ENCODE data around the gene RC3H2.
"Not testable (repeated sequence)": the region's sequence is repeated elsewhere in the genome, so short reads cannot be mapped to it uniquely, and the experiment has no call there.

Gene RC3H2

DNA sequence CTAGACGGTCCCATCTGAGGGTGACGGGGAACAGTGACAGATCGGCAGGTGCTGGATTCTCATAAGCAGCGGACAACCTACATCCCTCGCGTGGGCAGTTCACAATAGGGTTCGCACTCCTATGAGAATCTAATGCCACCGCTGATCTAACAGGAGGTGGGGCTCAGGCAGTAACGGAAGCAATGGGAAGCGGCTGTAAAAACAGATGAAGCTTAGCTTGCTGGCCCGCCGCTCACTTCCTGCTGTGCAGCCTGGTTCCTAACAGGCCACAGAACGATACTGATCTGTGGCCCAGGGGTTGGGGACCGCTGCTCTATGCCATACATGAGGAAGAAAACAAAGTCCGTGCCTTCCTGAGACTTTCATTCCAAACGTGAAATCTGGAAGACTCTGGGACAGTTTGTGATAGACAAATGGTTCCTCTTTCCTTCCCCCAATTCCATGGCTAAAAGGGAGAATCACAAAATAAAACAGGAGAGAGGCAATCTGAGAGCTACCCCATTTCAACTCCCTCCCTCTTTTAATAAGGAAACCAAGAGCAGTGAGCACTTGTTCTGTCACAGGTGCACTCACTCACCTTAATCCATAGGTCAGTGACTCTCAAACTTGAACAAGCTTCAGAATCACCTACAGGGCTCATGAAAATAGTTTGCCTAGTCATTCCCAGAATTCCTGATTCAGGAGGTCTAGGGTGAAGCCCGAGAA lies 88.8 kb downstream of the RC3H2 start:
- Histone ChIP-seq H3K27ac (no peak overlapping the region), H3K4me1 (ENCODE audit: control insufficient read depth in 1 of 2, insufficient read depth in 1 of 2, low read depth in 1 of 2, low read length in 1 of 2) (peaks cover 5 to 15% of the 10 kb centered on the region in 2 experiments), H3K9me3 (no peaks in the 10 kb centered on the region), H3K36me3 (peaks cover 21% of the 10 kb centered on the region), H3K4me3 (ENCODE audit: low read depth in 1 of 2, low read length in 1 of 2) (no peak overlapping the region), H3K27me3 (no peaks in the 10 kb centered on the region)
- TF ChIP-seq, protein P1, sequence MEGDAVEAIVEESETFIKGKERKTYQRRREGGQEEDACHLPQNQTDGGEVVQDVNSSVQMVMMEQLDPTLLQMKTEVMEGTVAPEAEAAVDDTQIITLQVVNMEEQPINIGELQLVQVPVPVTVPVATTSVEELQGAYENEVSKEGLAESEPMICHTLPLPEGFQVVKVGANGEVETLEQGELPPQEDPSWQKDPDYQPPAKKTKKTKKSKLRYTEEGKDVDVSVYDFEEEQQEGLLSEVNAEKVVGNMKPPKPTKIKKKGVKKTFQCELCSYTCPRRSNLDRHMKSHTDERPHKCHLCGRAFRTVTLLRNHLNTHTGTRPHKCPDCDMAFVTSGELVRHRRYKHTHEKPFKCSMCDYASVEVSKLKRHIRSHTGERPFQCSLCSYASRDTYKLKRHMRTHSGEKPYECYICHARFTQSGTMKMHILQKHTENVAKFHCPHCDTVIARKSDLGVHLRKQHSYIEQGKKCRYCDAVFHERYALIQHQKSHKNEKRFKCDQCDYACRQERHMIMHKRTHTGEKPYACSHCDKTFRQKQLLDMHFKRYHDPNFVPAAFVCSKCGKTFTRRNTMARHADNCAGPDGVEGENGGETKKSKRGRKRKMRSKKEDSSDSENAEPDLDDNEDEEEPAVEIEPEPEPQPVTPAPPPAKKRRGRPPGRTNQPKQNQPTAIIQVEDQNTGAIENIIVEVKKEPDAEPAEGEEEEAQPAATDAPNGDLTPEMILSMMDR (IDR thresholded peaks at IDR 0.05) = no peak

DNA sequence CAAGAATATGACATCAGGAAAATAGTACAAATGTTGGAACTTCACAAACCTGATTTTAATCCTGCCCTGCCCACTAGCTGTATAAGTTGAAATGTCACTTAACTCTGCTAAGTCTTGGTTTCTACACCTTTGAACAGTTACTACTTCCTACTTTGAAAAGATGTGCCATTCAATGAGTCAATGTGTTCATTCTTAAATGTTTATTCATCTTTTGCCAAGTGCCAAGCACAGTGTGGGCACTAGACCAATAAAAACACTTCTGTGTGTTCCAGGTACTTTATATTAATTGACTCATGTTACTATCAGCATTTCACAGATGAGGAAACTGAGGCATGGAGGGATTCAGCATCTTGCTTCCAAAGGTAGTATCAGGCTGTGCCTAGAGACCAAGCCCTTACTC lies 89.6 kb downstream of the RC3H2 start:
- peaks cover 4 to 11% of the 10 kb centered on the region in 2 experiments for H3K4me1 ChIP-seq (ENCODE audit: control insufficient read depth in 1 of 2, insufficient read depth in 1 of 2, low read depth in 1 of 2, low read length in 1 of 2)
- H3K4me3 ChIP-seq (ENCODE audit: low read depth in 1 of 2, low read length in 1 of 2) = no peak overlapping the region
- no peaks in the 10 kb centered on the region for H3K9me3 ChIP-seq
- H3K27ac ChIP-seq = no peak overlapping the region
- H3K27me3 ChIP-seq = no peaks in the 10 kb centered on the region
- TF ChIP-seq, protein P1 (IDR thresholded peaks at IDR 0.05) = no peak
- peaks cover 21% of the 10 kb centered on the region for H3K36me3 ChIP-seq

DNA sequence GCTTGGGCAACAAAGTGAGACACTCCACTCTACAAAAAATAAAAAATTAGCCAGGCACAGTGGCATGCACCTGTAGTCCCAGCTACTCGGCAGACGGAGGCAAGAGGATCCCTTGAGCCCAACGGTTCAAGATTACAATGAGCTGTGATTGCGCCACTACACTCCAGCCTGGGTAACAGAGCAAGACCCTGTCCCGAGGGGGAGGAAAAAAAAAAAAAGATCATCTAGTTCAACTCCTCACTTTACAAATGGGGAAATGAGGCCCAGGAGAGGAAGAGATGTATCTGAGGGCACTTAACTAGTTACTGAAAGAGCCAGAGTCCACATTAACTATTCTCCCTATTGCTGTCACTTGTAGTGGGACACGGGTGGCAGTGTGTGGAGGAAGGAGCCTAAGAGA lies 90.6 kb downstream of the RC3H2 start:
- H3K4me3 ChIP-seq (ENCODE audit: low read depth in 1 of 2, low read length in 1 of 2) = no peak overlapping the region
- peaks cover 4 to 11% of the 10 kb centered on the region in 2 experiments for H3K4me1 ChIP-seq (ENCODE audit: control insufficient read depth in 1 of 2, insufficient read depth in 1 of 2, low read depth in 1 of 2, low read length in 1 of 2)
- no peak overlapping the region for H3K27ac ChIP-seq
- H3K27me3 ChIP-seq = no peaks in the 10 kb centered on the region
- peaks cover 11% of the 10 kb centered on the region for H3K36me3 ChIP-seq
- TF ChIP-seq, protein P1 (IDR thresholded peaks at IDR 0.05) = no peak
- no peaks in the 10 kb centered on the region for H3K9me3 ChIP-seq

DNA sequence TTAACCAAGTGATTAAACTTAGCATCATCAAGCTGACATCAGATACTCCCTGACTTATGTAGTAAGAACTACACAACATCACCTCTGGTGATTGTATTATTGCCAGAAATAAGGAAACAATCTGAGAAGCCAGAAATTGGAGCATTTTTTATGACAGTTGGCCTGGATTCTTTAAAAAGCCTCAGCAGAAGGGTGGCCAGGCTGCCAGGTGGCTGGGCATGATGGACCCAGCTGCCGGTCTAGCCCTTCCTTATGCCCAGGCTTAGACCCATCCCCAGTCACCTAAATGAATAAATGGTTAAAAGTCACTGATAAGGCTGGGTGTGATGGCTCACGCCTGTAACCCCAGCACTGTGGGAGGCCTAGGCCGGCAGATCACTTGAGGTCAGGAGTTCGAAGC lies 92.4 kb downstream of the RC3H2 start:
- no peaks in the 10 kb centered on the region for H3K9me3 ChIP-seq

DNA sequence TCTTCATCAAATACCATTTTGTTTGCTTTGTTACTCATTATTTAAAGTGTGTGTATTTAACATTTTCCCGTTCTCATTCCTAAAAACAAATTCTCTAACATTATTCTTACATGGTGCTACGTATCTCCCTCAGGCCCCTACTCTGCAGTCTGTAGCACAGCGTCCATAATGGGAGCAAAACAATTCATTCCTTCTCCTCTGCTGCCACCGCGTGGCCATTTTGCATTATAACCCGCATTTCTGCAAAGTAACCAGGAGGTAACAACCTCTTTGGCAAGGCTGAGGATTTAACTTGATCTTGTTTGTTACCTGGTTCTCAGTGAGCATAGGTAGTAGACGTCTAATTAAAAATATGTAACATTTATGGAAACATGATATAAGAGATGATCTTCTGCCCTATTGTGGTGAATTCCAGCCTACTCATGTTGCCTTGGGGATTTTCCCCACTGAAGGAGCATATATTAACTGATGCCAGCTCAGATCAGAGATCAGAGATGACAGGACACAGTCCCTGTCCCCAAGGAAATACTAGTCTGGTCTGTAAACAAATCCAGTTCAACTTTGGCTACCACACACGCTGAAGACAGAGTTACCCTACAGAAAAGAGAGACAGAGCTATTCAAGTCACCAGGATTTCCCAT lies 94.7 kb downstream of the RC3H2 start:
- TF ChIP-seq, protein P1 (IDR thresholded peaks at IDR 0.05) = peak; percentile 75
- H3K27ac ChIP-seq = no peak overlapping the region
- no peaks in the 10 kb centered on the region for H3K9me3 ChIP-seq
- H3K4me1 ChIP-seq (ENCODE audit: control insufficient read depth in 1 of 2, insufficient read depth in 1 of 2, low read depth in 1 of 2, low read length in 1 of 2) = peaks cover 0 to under 1% of the 10 kb centered on the region in 2 experiments
- H3K27me3 ChIP-seq = no peaks in the 10 kb centered on the region
- no peaks in the 10 kb centered on the region for H3K36me3 ChIP-seq
- H3K4me3 ChIP-seq (ENCODE audit: low read depth in 1 of 2, low read length in 1 of 2) = no peak overlapping the region

More for the DNA sequence above, 92.4 kb downstream of the RC3H2 start:
- Histone ChIP-seq H3K4me1 (ENCODE audit: control insufficient read depth in 1 of 2, insufficient read depth in 1 of 2, low read depth in 1 of 2, low read length in 1 of 2) (peaks cover 4 to 11% of the 10 kb centered on the region in 2 experiments), H3K27ac (no peak overlapping the region), H3K4me3 (ENCODE audit: low read depth in 1 of 2, low read length in 1 of 2) (no peak overlapping the region), H3K27me3 (no peaks in the 10 kb centered on the region), H3K36me3 (peaks cover 3% of the 10 kb centered on the region)
- TF ChIP-seq, protein P1 (IDR thresholded peaks at IDR 0.05) = no peak

DNA sequence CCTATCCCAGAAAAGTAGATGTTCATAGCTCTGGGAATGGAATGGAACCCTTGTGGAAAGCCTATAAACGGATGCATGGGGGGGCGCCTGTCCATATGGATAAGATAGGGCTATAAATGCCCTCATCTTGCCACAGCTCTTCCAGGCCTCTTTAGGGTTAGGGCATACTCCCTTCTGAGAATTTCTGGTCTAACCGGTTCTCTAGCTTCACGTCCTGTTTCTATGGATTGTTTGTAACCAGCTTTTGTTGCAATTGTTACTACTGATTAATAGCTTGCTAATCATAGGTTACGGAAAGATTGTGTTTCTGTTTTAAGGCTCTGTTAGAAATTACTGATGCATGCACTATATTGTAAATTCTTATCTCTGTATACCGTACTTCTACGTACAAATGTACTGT lies 95.9 kb downstream of the RC3H2 start:
- H3K36me3 ChIP-seq; H3K4me1 ChIP-seq (ENCODE audit: control insufficient read depth in 1 of 2, insufficient read depth in 1 of 2, low read depth in 1 of 2, low read length in 1 of 2); H3K27me3 ChIP-seq; H3K27ac ChIP-seq; H3K9me3 ChIP-seq; H3K4me3 ChIP-seq (ENCODE audit: low read depth in 1 of 2, low read length in 1 of 2): not testable (repeated sequence)

Measured in neutrophil (primary cell).